BLaER1 (cell line): ENCODE data around the gene ALKBH1.
"Not testable (repeated sequence)": the region's sequence is repeated elsewhere in the genome, so short reads cannot be mapped to it uniquely, and the experiment has no call there.

Experiments used
- H3K27ac ChIP-seq: shearing (Covaris generic); formaldehyde crosslinking; 2 replicates; pipeline ENCODE4 v1.8.1; 2022
- H3K27me3 ChIP-seq: shearing (Covaris generic); formaldehyde crosslinking; 2 replicates; pipeline ENCODE4 v1.8.1; 2022
- H3K36me3 ChIP-seq: shearing (Covaris generic); formaldehyde crosslinking; 2 replicates; pipeline ENCODE4 v1.8.1; 2022
- H3K4me1 ChIP-seq: shearing (Covaris generic); formaldehyde crosslinking; 2 replicates; pipeline ENCODE4 v1.8.1; 2022
- H3K4me2 ChIP-seq: shearing (Covaris generic); formaldehyde crosslinking; 2 replicates; pipeline ENCODE4 v1.8.1; 2022
- H3K4me3 ChIP-seq: shearing (Covaris generic); formaldehyde crosslinking; 2 replicates; pipeline ENCODE4 v1.8.1; 2022
- H3K9ac ChIP-seq: shearing (Covaris generic); formaldehyde crosslinking; 2 replicates; pipeline ENCODE4 v1.8.1; 2022
- H3K9me3 ChIP-seq: shearing (Covaris generic); formaldehyde crosslinking; 2 replicates; pipeline ENCODE4 v1.8.1; 2022
- H4K20me1 ChIP-seq: shearing (Covaris generic); formaldehyde crosslinking; 2 replicates; pipeline ENCODE4 v1.8.1; 2022
- Cebpa-rat ChIP-seq: shearing (Covaris generic); IDR thresholded peaks from 2 replicates; pipeline ENCODE4 v1.8.1; 2022

The ALKBH1 gene

DNA sequence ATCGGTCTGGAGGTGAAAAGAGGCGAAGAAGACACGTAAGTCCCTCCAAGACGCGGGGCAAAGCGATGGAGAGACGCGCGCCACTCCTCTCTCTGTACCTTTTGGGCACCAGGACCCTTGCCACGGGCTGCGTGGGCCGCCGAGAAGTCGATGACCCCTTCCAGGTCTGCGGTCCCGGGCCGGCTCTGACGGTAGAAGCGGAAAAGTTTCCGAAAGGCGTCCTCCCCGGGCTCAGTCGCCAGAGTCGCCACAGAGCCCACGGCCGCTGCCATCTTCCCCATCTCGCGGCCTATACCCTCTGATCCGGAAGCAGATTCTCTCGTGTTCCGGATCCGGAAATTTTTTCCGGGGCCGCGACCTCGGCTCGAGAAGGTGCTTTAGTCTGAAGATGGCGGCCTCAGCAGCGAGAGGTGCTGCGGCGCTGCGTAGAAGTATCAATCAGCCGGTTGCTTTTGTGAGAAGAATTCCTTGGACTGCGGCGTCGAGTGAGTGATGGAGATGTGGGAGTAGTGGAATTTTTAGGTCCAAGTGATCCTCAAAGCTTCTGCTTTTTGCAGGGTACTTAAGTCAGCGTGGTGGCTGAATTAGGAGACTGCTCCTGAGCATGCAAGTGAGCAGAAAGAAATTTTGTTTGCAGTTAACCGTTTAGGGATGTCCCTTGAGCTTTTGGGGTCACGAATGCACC, at the start of gene ALKBH1, which contains the start of gene SLIRP:
TSS of gene ALKBH1 (minus strand) at position 300 of the 685 bp plus-strand sequence. CDS start at position 281, 19 bp downstream.
TSS of gene SLIRP (plus strand) at position 380 of the 685 bp plus-strand sequence. CDS start at position 389, 9 bp downstream.
- Histone ChIP-seq H3K9ac (peak within 1 kb of the TSS; percentile 91), H3K36me3 (peaks cover 67% of the 10 kb centered on the region), H4K20me1 (peaks cover 69% of the 10 kb centered on the region), H3K27ac (peak within 1 kb of the TSS; percentile 86), H3K4me2 (peak within 1 kb of the TSS; percentile 96), H3K9me3 (no peaks in the 10 kb centered on the region), H3K4me3 (peak within 1 kb of the TSS; percentile 90), H3K4me1 (peaks cover 34% of the 10 kb centered on the region), H3K27me3 (no peaks in the 10 kb centered on the region)
- TF ChIP-seq Cebpa-rat, result no peak

GRCh38 chr14:77752799-77753516, 45.1 kb upstream of the ALKBH1 start:
- H4K20me1 ChIP-seq, result peaks cover 91% of the 10 kb centered on the region
- no peak overlapping the region for H3K4me3 ChIP-seq
- no peak for TF ChIP-seq Cebpa-rat
- no peak overlapping the region for H3K9ac ChIP-seq
- H3K27me3 ChIP-seq, result no peaks in the 10 kb centered on the region
- no peak overlapping the region for H3K27ac ChIP-seq
- H3K4me1 ChIP-seq, result no peaks in the 10 kb centered on the region
- H3K9me3 ChIP-seq, result 0 out of 2 replicates have a peak, but pooled peaks cover 8% of the 10 kb centered on the region
- H3K4me2 ChIP-seq, result no peak overlapping the region
- H3K36me3 ChIP-seq, result peaks cover 94% of the 10 kb centered on the region

- Histone ChIP-seq H3K9me3 (peaks cover 13% of the 10 kb centered on the region; the same call in 1 of the 2 replicates), H3K27ac (no peak overlapping the region), H3K9ac (no peak overlapping the region), H4K20me1 (peaks cover 84% of the 10 kb centered on the region), H3K4me2 (no peak overlapping the region), H3K27me3 (no peaks in the 10 kb centered on the region), H3K36me3 (peaks cover 96% of the 10 kb centered on the region), H3K4me3 (no peak overlapping the region), H3K4me1 (no peaks in the 10 kb centered on the region)
- TF ChIP-seq Cebpa-rat, result no peak
These were observed 44.4 kb upstream of the ALKBH1 start for GRCh38 chr14:77752266-77752665.

GRCh38 chr14:77747425-77747824, 39.6 kb upstream of the ALKBH1 start:
- H3K4me2 ChIP-seq, H3K4me3 ChIP-seq, H3K27me3 ChIP-seq, H3K27ac ChIP-seq, H3K4me1 ChIP-seq, H3K9ac ChIP-seq: not testable (repeated sequence)
- H3K9me3 ChIP-seq, result peaks cover 13% of the 10 kb centered on the region; the same call in 1 of the 2 replicates
- H4K20me1 ChIP-seq, result peaks cover 74% of the 10 kb centered on the region
- peaks cover 93% of the 10 kb centered on the region for H3K36me3 ChIP-seq

DNA sequence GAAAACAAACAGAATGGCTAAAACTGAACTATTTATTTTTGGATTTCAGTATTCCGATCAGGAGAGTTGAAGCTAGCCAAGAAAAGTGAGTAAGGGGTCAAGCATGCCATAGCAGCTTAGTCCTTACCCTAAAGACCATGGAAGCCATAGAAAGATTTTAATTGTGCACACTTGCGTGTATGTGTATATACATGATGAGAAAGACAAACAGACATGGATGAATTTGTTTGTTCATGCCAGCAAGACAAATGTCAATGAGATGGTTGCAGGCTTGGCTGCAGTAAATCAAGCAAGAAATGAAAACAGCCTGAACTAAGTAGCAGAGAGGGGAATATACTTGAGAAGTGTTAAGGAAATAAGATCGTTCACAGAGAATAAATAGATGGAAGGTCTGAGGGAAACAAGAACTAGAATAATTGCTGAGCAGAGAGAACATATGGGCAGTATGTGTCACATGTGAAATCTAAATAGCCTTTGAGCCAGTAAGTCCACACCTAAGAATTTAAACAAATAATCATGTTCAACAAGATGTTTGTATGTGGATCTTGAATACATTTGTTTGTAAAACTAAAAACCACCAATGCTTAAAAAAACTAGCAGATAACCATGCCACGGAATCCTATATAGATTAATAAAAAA, 38.4 kb upstream of the ALKBH1 start:
- no peak for TF ChIP-seq Cebpa-rat
- Histone ChIP-seq H3K4me1 (no peaks in the 10 kb centered on the region), H3K9ac (no peak overlapping the region), H3K4me2 (no peak overlapping the region), H3K27ac (no peak overlapping the region), H3K4me3 (no peak overlapping the region), H3K36me3 (peaks cover 96% of the 10 kb centered on the region), H4K20me1 (peaks cover 74% of the 10 kb centered on the region), H3K9me3 (peaks cover 13% of the 10 kb centered on the region; the same call in 1 of the 2 replicates), H3K27me3 (no peaks in the 10 kb centered on the region)

DNA sequence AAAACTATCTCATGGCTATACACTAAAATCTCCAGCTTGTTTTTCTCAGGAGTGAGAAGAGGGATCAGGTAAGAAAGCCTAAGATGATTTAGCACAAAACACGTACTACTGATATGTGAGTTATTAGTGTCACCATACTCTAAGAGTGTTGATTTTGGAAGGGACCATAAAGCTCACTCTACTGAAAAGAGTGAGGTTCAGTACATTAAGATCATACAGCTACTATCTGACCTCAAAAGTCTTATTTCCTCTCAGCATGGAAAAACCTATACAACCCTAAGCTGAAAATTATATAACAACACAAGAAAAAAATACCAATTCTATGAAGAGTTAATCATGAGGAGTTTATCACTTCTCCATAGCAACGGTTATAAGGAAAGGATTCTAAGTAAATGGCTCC, 33.6 kb upstream of the ALKBH1 start:
- no peaks in the 10 kb centered on the region for H3K27me3 ChIP-seq
- no peaks in the 10 kb centered on the region for H3K4me1 ChIP-seq
- no peak overlapping the region for H3K4me3 ChIP-seq
- no peak overlapping the region for H3K9ac ChIP-seq
- H3K27ac ChIP-seq, result no peak overlapping the region
- no peaks in the 10 kb centered on the region for H3K9me3 ChIP-seq
- no peak for TF ChIP-seq Cebpa-rat
- peaks cover 98% of the 10 kb centered on the region for H3K36me3 ChIP-seq
- peaks cover 83% of the 10 kb centered on the region for H4K20me1 ChIP-seq
- no peak overlapping the region for H3K4me2 ChIP-seq

DNA sequence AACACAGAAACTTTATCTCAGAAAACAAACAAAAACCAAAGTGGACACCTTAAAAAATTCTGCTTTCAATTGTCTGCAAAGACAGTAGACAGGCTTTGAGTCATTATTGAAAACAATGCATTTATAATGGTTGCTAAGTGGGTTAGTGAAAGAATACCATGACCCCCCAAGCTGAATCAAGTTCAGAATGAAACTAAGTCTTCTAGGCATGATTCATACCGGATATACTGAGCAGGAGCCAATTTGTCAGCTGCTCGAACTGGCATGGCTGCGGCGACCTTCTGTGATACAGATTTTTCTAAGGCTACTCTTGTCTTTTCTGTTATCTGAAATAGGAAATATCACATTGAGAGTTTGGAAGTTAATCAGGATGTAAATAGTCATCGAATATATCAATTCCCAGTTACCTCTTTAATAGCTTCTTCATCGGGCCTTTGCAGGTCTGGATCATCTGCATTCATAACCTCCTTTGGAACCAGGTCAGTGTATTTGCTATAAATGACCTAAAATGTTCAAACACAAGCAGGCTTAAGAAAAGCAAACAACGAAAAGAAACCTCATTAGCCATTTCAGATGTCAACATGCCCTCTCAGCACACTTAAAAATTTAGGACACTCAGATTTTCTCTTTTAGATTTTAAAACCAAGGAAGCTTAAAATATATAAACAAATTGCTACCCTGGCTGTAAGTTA, 30.9 kb upstream of the ALKBH1 start:
- peaks cover 99% of the 10 kb centered on the region for H3K36me3 ChIP-seq
- H3K27ac ChIP-seq, result no peak overlapping the region
- H4K20me1 ChIP-seq, result peaks cover 73% of the 10 kb centered on the region
- no peak overlapping the region for H3K4me3 ChIP-seq
- H3K4me1 ChIP-seq, result no peaks in the 10 kb centered on the region
- H3K4me2 ChIP-seq, result no peak overlapping the region
- H3K9ac ChIP-seq, result no peak overlapping the region
- TF ChIP-seq Cebpa-rat, result no peak
- no peaks in the 10 kb centered on the region for H3K9me3 ChIP-seq
- H3K27me3 ChIP-seq, result no peaks in the 10 kb centered on the region

GRCh38 chr14:77730976-77731497, 23.2 kb upstream of the ALKBH1 start:
- H4K20me1 ChIP-seq, result peaks cover 71% of the 10 kb centered on the region
- no peak overlapping the region for H3K27ac ChIP-seq
- H3K9ac ChIP-seq, result no peak overlapping the region
- H3K27me3 ChIP-seq, result no peaks in the 10 kb centered on the region
- H3K4me3 ChIP-seq, result no peak overlapping the region
- no peaks in the 10 kb centered on the region for H3K4me1 ChIP-seq
- no peak for TF ChIP-seq Cebpa-rat
- H3K4me2 ChIP-seq, result no peak overlapping the region
- H3K9me3 ChIP-seq, result no peaks in the 10 kb centered on the region
- H3K36me3 ChIP-seq, result peaks cover 100% of the 10 kb centered on the region

GRCh38 chr14:77722301-77722700, 14.5 kb upstream of the ALKBH1 start:
- H3K27ac ChIP-seq, result no peak overlapping the region
- no peak for TF ChIP-seq Cebpa-rat
- H4K20me1 ChIP-seq, result peaks cover 52% of the 10 kb centered on the region
- H3K27me3 ChIP-seq, result no peaks in the 10 kb centered on the region
- H3K9me3 ChIP-seq, result no peaks in the 10 kb centered on the region
- H3K4me3 ChIP-seq, result no peak overlapping the region
- H3K4me2 ChIP-seq, result no peak overlapping the region
- no peak overlapping the region for H3K9ac ChIP-seq
- H3K4me1 ChIP-seq, result no peaks in the 10 kb centered on the region
- peaks cover 99% of the 10 kb centered on the region for H3K36me3 ChIP-seq
